ENCODE measurements around the gene KARS1. TPM values are rescaled to one million over a fixed set of nuclear protein-coding genes. Genes with fewer than 3 reads are reported as not detected.

KARS1 gene
- total RNA-seq, 1 experiment from 2014 or later = 181 TPM

DNA sequence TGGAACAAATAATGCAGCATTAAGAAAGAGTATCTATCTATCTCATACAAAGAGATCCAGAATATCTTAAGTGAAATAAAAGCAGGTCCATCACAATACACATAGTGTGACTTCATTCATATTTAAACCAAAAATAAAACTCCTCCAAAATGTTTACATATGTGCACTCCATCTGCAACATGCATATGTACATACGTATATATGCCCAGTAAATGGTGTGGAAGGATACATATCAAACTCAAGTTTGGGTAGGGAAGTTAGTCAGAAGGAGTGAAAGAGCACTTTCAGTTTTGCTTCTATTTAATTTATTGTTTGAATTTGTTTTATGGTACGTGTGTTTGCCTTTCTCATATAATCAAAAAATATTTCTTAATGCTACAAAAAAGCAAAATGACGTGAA is 12.4 kb downstream of the KARS1 start:
- Mint-ChIP-seq H3K4me3 (no peak overlapping the region), H3K27ac (no peak overlapping the region), H3K4me1 (no peaks in the 10 kb centered on the region), H3K27me3 (ENCODE audit: low read depth) (peaks cover under 1% of the 10 kb centered on the region; the same call in 1 of the 2 replicates), H3K9me3 (no peaks in the 10 kb centered on the region), H3K36me3 (ENCODE audit: insufficient read depth in 1 of 3, low read depth in 3 of 3) (peaks cover 60 to 96% (median 87%) of the 10 kb centered on the region in 3 experiments)
- H3K4ac ChIP-seq (ENCODE audit: low read depth, low read length) = no peak overlapping the region
- TF ChIP-seq CTCF (conservative IDR thresholded peaks at IDR 0.05) = no peak
- no peaks in the 10 kb centered on the region for H3K23me2 ChIP-seq (ENCODE audit: insufficient read length, low read depth, low read length, poor library complexity, severe bottlenecking)
- H4K5ac ChIP-seq (ENCODE audit: insufficient read length, low read depth, low read length) = no peak overlapping the region
- no peak overlapping the region for H3K27ac ChIP-seq (ENCODE audit: insufficient read length, low read depth, low read length)
- H3K4me2 ChIP-seq (ENCODE audit: insufficient read depth, insufficient read length, low read length) = no peak overlapping the region
- no peak overlapping the region for H3K9ac ChIP-seq (ENCODE audit: extremely low read depth, insufficient read length, low read length)
- H3K79me2 ChIP-seq (ENCODE audit: insufficient read depth, low read length) = no peaks in the 10 kb centered on the region
- H2AK5ac ChIP-seq (ENCODE audit: insufficient read length, low read length) = no peak overlapping the region
- H3K9me3 ChIP-seq (ENCODE audit: control insufficient read depth, low read depth, low read length) = no peaks in the 10 kb centered on the region
- H2BK5ac ChIP-seq (ENCODE audit: insufficient read length, low read length) = no peak overlapping the region
- no peaks in the 10 kb centered on the region for H3K4me1 ChIP-seq (ENCODE audit: insufficient read depth, low read length)
- H3K14ac ChIP-seq (ENCODE audit: insufficient read depth, low read length) = no peak overlapping the region
- H3K18ac ChIP-seq (ENCODE audit: insufficient read length, low read depth, low read length) = no peak overlapping the region
- no peak overlapping the region for H4K8ac ChIP-seq (replicated peaks; ENCODE audit: insufficient read length, low read depth, low read length)
- WGBS (ENCODE audit: extremely low coverage, insufficient read length, low lambda C conversion rate) = no CpG with 5 or more reads among the region's 3 CpGs
- no peak overlapping the region for H3K23ac ChIP-seq (ENCODE audit: insufficient read length, low read depth, low read length)
- no peak overlapping the region for H3K56ac ChIP-seq (ENCODE audit: insufficient read length, low read depth, low read length)
- no peak for DNase-seq
- no peak overlapping the region for H2BK120ac ChIP-seq (ENCODE audit: low read depth, low read length, poor library complexity, severe bottlenecking)
- no peaks in the 10 kb centered on the region for H3K79me1 ChIP-seq (ENCODE audit: insufficient read depth, low read depth, low read length, poor library complexity, severe bottlenecking)
- no peaks in the 10 kb centered on the region for H3K27me3 ChIP-seq (ENCODE audit: insufficient read depth, low read length)
- no peak overlapping the region for H2BK12ac ChIP-seq (ENCODE audit: insufficient read length, low read depth, low read length)
- no peak overlapping the region for H3T11ph ChIP-seq (ENCODE audit: low read length)
- H4K91ac ChIP-seq (ENCODE audit: insufficient read length, low read depth, low read length) = no peak overlapping the region
- no peak overlapping the region for H2BK20ac ChIP-seq (ENCODE audit: low read depth, low read length, poor library complexity, severe bottlenecking)
- H4K20me1 ChIP-seq (ENCODE audit: control insufficient read depth, insufficient read depth, insufficient read length) = no peaks in the 10 kb centered on the region
- no peak overlapping the region for H2BK15ac ChIP-seq (ENCODE audit: low read depth, low read length)
- H2AFZ ChIP-seq (ENCODE audit: low read length) = no peak overlapping the region

Data from H9 (cell line).